Measurements from ENCODE around the gene GTF2H4.

Gene GTF2H4

GRCh38 chr6:30875244-30876038, 32.6 kb upstream of the GTF2H4 start:
- Histone ChIP-seq H3K27ac (ENCODE audit: low read depth, low read length) (peak overlapping the region; percentile 61), H3K9me3 (ENCODE audit: low read length) (no peaks in the 10 kb centered on the region), H3K27me3 (ENCODE audit: control insufficient read depth in 1 of 2, insufficient read depth in 2 of 2, low read length in 2 of 2) (no peaks in the 10 kb centered on the region), H3K4me3 (ENCODE audit: low read depth in 1 of 2, low read length in 2 of 2) (no peak overlapping the region), H3K9ac (ENCODE audit: low read length) (no peak overlapping the region), H3K4me1 (ENCODE audit: insufficient read depth, low read length) (peaks cover 14% of the 10 kb centered on the region), H3K36me3 (ENCODE audit: insufficient read depth, low read length) (no peaks in the 10 kb centered on the region)

DNA sequence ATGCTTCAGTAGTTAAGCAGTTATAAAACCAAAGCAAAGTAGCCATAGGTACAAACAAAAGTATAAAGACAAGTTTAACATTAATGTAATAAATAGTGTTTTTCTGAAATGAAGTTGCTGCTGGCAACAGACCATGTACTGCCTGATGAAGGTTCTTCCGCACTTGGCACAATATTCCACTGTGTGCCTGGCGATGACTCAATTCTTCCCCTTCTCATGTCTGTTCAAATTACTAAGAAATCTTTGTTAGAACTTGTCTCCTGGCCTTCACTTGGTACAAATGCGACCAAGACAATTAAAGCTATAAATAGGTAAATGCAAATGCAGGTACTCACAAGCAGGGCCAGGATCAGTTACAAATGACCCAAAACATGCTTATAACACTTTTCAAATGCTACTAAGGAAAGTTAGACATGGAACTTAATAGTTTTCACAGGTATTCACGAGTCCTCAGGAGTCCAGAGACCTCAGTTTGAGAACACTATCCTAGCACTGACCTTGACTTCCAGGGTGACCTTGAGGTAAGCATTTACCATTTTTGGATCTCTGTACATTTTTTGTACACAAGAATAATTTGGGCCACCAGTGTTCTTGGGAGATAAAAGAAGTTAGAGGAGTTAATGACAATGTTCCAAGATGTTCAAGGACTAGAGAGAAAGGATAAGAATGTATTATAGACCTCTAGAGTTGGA, 31.8 kb upstream of the GTF2H4 start:
- H3K36me3 ChIP-seq (ENCODE audit: insufficient read depth, low read length), result no peaks in the 10 kb centered on the region
- no peak overlapping the region for H3K4me3 ChIP-seq (ENCODE audit: low read depth in 1 of 2, low read length in 2 of 2)
- peaks cover 14% of the 10 kb centered on the region for H3K4me1 ChIP-seq (ENCODE audit: insufficient read depth, low read length)
- no peaks in the 10 kb centered on the region for H3K9me3 ChIP-seq (ENCODE audit: low read length)
- H3K9ac ChIP-seq (ENCODE audit: low read length), result no peak overlapping the region
- peak overlapping the region; percentile 36 for H3K27ac ChIP-seq (ENCODE audit: low read depth, low read length)
- H3K27me3 ChIP-seq (ENCODE audit: control insufficient read depth in 1 of 2, insufficient read depth in 2 of 2, low read length in 2 of 2), result no peaks in the 10 kb centered on the region

DNA sequence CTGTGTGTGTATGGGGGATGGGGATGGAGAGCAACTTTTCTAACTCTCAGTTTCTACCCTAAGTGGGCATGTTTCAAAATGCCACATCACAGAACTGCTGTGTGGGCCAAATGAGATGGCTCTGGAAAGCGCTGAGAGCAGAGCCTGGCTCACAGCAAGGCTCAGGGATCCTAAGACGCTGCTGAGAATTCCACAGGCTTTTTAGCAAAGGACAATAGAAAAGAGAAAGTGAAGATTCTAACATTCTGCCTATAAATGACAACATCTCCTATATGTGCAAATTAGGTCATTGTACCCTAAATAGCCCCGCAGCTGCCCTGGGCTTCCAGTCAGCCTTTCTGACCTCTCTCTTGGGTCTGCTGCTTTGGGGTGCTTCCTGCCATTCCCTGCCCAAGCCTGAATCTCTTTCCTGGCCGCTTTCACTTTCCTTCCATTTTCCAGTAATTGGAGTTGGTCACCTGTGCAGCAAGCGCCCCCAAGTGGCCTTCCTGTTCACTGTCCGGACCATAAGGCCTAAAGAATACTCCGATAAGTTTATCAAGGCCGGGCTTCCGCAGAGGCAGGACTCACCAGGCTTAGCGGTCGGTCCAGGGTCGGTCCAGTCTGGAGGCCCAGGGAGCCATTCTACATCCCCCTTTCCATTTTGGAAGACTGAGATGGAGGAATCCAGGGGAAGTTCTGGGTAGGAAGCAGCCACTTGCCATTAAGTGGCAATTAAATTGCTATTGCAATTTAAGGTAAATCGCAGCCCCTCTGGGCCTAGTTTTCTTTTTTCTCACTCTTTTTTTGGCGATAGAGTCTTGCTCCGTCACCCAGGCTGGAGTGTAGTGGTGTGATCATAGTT, 30.4 kb upstream of the GTF2H4 start:
- H3K4me3 ChIP-seq (ENCODE audit: low read depth in 1 of 2, low read length in 2 of 2), result peak overlapping the region in 1 of 2 donors; percentile 35

DNA sequence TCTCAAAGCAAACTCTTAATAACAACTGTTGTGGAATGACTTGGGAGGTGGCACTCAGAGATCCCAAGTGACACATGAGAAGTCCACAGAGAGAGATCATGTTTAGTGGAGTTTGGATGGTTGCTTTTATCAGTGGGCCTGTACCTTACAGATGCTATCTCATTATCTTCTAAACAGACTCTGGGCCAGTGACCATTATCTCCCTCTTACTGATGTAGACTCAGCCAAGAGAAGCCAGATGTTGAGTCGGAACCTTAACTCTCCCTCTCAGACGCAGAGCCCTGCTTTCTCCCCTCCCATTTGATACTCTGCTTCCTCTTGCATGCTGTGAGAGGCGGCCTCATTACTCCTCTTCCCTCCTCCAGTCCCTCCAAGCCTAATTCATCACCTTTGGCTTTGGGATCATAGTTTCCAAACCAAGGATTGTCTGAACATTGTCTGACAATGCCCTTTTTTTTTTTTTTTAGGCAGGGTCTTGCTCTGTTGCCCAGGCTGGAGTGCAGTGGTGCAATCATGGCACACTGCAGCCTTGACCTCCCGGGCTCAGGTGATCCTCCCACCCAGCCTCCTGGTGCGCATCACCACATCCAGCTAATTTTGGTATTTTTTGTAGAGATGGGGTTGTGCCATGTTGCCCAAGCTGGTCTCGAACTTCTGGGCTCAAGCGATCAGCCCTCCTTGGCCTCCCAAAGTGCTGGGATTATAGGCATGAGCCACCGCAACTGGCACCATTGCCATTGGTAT, 28.2 kb upstream of the GTF2H4 start:
- Histone ChIP-seq H3K9ac (ENCODE audit: low read length) (no peak overlapping the region), H3K4me3 (ENCODE audit: low read depth in 1 of 2, low read length in 2 of 2) (no peak overlapping the region), H3K4me1 (ENCODE audit: insufficient read depth, low read length) (peaks cover 25% of the 10 kb centered on the region), H3K27ac (ENCODE audit: low read depth, low read length) (no peak overlapping the region), H3K36me3 (ENCODE audit: insufficient read depth, low read length) (no peaks in the 10 kb centered on the region), H3K27me3 (ENCODE audit: control insufficient read depth in 1 of 2, insufficient read depth in 2 of 2, low read length in 2 of 2) (no peaks in the 10 kb centered on the region), H3K9me3 (ENCODE audit: low read length) (no peaks in the 10 kb centered on the region)

More for the DNA sequence above, 30.4 kb upstream of the GTF2H4 start:
- Histone ChIP-seq H3K9ac (ENCODE audit: low read length) (peak overlapping the region; percentile 18), H3K36me3 (ENCODE audit: insufficient read depth, low read length) (no peaks in the 10 kb centered on the region), H3K9me3 (ENCODE audit: low read length) (no peaks in the 10 kb centered on the region), H3K4me1 (ENCODE audit: insufficient read depth, low read length) (peaks cover 14% of the 10 kb centered on the region), H3K27me3 (ENCODE audit: control insufficient read depth in 1 of 2, insufficient read depth in 2 of 2, low read length in 2 of 2) (no peaks in the 10 kb centered on the region), H3K27ac (ENCODE audit: low read depth, low read length) (peak overlapping the region; percentile 78)

- Histone ChIP-seq H3K27me3 (ENCODE audit: control insufficient read depth in 1 of 2, insufficient read depth in 2 of 2, low read length in 2 of 2) (no peaks in the 10 kb centered on the region), H3K9me3 (ENCODE audit: low read length) (no peaks in the 10 kb centered on the region), H3K4me1 (ENCODE audit: insufficient read depth, low read length) (peaks cover 34% of the 10 kb centered on the region), H3K27ac (ENCODE audit: low read depth, low read length) (no peak overlapping the region), H3K36me3 (ENCODE audit: insufficient read depth, low read length) (no peaks in the 10 kb centered on the region), H3K4me3 (ENCODE audit: low read depth in 1 of 2, low read length in 2 of 2) (no peak overlapping the region), H3K9ac (ENCODE audit: low read length) (no peak overlapping the region)
These were observed 27.2 kb upstream of the GTF2H4 start for GRCh38 chr6:30880698-30881252.

- Histone ChIP-seq H3K36me3 (ENCODE audit: insufficient read depth, low read length) (no peaks in the 10 kb centered on the region), H3K4me3 (ENCODE audit: low read depth in 1 of 2, low read length in 2 of 2) (no peak overlapping the region), H3K27ac (ENCODE audit: low read depth, low read length) (peak overlapping the region; percentile 69), H3K27me3 (ENCODE audit: control insufficient read depth in 1 of 2, insufficient read depth in 2 of 2, low read length in 2 of 2) (no peaks in the 10 kb centered on the region), H3K9me3 (ENCODE audit: low read length) (no peaks in the 10 kb centered on the region), H3K4me1 (ENCODE audit: insufficient read depth, low read length) (peaks cover 37% of the 10 kb centered on the region), H3K9ac (ENCODE audit: low read length) (no peak overlapping the region)
These were observed 26.4 kb upstream of the GTF2H4 start for GRCh38 chr6:30881392-30882203.

GRCh38 chr6:30882204-30882758, 25.7 kb upstream of the GTF2H4 start:
- peak overlapping the region; percentile 69 for H3K27ac ChIP-seq (ENCODE audit: low read depth, low read length)

DNA sequence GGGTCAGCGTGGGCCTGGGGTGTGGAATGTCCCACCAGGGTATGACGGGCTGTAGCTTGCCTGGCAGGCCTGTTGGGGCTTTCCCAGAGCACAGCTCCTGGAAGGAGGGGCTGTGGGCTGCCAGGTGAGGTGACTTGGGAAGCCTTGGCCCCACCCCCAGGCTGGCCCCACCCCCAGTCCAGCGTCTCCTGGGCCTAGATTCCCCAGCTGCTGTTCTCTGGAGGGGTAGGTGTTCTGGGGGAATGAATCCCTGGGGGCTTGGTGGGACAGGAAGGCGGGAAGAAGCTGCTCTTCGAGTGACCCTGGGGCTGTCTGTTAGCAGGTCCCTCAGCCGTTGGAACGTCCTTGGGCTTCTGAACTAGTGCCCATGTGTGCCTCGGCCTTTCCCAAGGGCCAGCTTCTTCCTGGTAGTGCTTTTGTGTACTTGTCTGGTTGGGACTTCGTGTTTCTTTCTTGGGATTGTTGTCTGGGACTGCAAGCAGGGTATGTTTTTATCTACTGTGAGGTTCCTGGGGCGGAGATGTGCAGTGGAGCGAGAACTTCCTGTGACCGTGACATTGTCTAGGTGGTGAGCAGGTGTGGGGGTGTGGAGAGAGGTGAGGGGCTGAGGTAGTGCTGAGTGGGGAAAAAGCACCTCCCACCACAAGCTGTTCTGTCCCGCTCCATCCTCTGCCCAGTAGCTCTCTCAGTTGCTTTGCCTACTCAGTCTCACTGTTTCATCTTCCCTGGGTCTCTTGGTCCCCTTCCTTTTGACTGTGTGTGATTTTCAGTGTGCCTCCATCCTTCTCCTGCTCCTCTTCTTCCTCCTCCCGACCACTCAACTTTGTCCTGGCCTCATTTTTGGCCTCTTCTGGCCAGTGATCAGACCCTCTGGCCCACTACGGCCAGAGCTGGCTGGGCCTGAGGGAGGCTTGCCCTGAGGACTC, 25.0 kb upstream of the GTF2H4 start:
- no peaks in the 10 kb centered on the region for H3K36me3 ChIP-seq (ENCODE audit: insufficient read depth, low read length)
- no peaks in the 10 kb centered on the region for H3K27me3 ChIP-seq (ENCODE audit: control insufficient read depth in 1 of 2, insufficient read depth in 2 of 2, low read length in 2 of 2)
- H3K9me3 ChIP-seq (ENCODE audit: low read length), result no peaks in the 10 kb centered on the region
- H3K4me1 ChIP-seq (ENCODE audit: insufficient read depth, low read length), result peaks cover 33% of the 10 kb centered on the region
- H3K27ac ChIP-seq (ENCODE audit: low read depth, low read length), result peak overlapping the region; percentile 69
- peak overlapping the region; percentile 30 for H3K9ac ChIP-seq (ENCODE audit: low read length)
- H3K4me3 ChIP-seq (ENCODE audit: low read depth in 1 of 2, low read length in 2 of 2), result peak overlapping the region in 1 of 2 donors; percentile 39

More at GRCh38 chr6:30882204-30882758, 25.7 kb upstream of the GTF2H4 start:
- Histone ChIP-seq H3K9ac (ENCODE audit: low read length) (no peak overlapping the region), H3K4me3 (ENCODE audit: low read depth in 1 of 2, low read length in 2 of 2) (no peak overlapping the region), H3K4me1 (ENCODE audit: insufficient read depth, low read length) (peaks cover 35% of the 10 kb centered on the region), H3K27me3 (ENCODE audit: control insufficient read depth in 1 of 2, insufficient read depth in 2 of 2, low read length in 2 of 2) (no peaks in the 10 kb centered on the region), H3K9me3 (ENCODE audit: low read length) (no peaks in the 10 kb centered on the region), H3K36me3 (ENCODE audit: insufficient read depth, low read length) (no peaks in the 10 kb centered on the region)

DNA sequence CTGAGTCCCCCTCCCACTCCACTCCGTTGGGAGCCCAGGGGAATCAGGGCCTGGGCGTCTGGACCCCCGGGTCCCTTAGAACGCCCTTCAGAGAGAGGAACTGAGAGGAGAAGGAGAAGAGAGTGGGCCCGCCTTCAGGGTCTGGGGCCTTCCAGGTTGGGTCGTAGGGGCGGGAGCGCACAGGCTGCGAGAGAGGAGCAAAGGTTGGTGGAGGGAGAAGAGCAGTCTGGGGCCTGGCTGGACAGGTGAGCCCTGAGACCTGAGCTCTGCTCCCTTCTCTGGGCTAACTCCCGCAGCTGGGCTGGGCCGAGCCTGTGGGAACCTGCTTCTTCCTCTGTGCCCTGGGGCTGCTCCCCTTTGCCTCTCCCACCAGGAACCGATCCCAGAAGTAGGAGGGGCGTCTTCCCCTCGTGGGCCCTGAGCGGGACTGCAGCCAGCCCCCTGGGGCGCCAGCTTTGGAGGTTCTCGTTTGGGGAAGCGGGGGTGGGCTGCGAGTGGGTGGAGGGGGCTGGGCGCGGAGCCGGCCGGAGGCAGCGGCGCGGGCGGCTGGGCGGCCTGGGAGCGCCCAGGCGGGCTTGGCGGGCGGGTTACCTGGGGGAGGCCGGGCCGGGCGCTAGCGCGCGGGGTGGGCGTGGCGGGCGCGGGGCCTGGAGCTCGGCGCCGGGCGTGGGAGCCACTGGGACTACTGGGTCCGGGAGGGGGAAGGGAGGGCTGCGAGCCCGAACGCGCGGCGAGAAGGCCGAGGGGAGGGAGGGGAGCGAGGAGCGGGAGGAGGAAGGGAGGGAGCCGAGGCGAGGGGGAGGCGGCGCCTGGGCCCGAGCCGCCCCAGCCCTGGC, 24.1 kb upstream of the GTF2H4 start, which contains the start of gene DDR1:
Gene DDR1 (plus strand): TSS at position 835 of the 836 bp plus-strand sequence. CDS start 4,211 bp downstream, outside the sequence.
- Histone ChIP-seq H3K9ac (ENCODE audit: low read length) (peak within 1 kb of the TSS; percentile 59), H3K4me1 (ENCODE audit: insufficient read depth, low read length) (peaks cover 33% of the 10 kb centered on the region), H3K9me3 (ENCODE audit: low read length) (no peaks in the 10 kb centered on the region), H3K36me3 (ENCODE audit: insufficient read depth, low read length) (peaks cover 2% of the 10 kb centered on the region), H3K27me3 (ENCODE audit: control insufficient read depth in 1 of 2, insufficient read depth in 2 of 2, low read length in 2 of 2) (no peaks in the 10 kb centered on the region), H3K4me3 (ENCODE audit: low read depth in 1 of 2, low read length in 2 of 2) (peak within 1 kb of the TSS; percentile 62 to 73), H3K27ac (ENCODE audit: low read depth, low read length) (peak within 1 kb of the TSS; percentile 69)
